D721Med (cell line): ENCODE measurements around the gene PTGR2.

Source experiments
- DNase-seq: peaks from one replicate; pipeline ENCODE4 v3.0.0; 2011; ENCODE audit warnings: low spot score; ENCODE audit not compliant: insufficient read length
- FAIRE-seq: peaks from 2 replicates; lab custom pipeline; 2011; peaks lifted over from hg19 to GRCh38; lab: Jason Lieb, UNC
- CTCF ChIP-seq: IDR thresholded peaks from 2 replicates; pipeline ENCODE4 v1.5.1; 2012; ENCODE audit warnings: mild to moderate bottlenecking, control low read depth; ENCODE audit not compliant: insufficient read depth; ENCODE audit errors: missing control alignments

PTGR2 gene

GRCh38 chr14:73870525-73871235, 19.0 kb downstream of the PTGR2 start:
- DNase-seq (no peak), FAIRE-seq (no peak)
- no peak for TF ChIP-seq CTCF

GRCh38 chr14:73873660-73874059, 22.0 kb downstream of the PTGR2 start:
- FAIRE-seq (no peak), DNase-seq (no peak)
- TF ChIP-seq CTCF, result no peak

- no peak for FAIRE-seq
- no peak for DNase-seq
- TF ChIP-seq CTCF, result no peak
Observed at GRCh38 chr14:73877790-73878189, 26.2 kb downstream of the PTGR2 start.

GRCh38 chr14:73878436-73878835, 26.8 kb downstream of the PTGR2 start:
- DNase-seq, result no peak
- FAIRE-seq, result no peak
- TF ChIP-seq CTCF, result no peak

GRCh38 chr14:73879027-73879426, 27.4 kb downstream of the PTGR2 start:
- DNase-seq, result no peak
- FAIRE-seq, result no peak
- no peak for TF ChIP-seq CTCF

- no peak for FAIRE-seq
- TF ChIP-seq CTCF, result no peak
Observed at GRCh38 chr14:73884438-73885190, 33.0 kb downstream of the PTGR2 start.

More at GRCh38 chr14:73884438-73885190, 33.0 kb downstream of the PTGR2 start:
- no peak for DNase-seq
